Ovary (tissue), 9 donors: ENCODE results near the gene FBLN7. TPM values are rescaled to one million over a fixed set of nuclear protein-coding genes. Genes with fewer than 3 reads are reported as not detected.

ENCODE experiments used
- DNase-seq, 5 donors: peaks; one replicate each; pipeline ENCODE4 v3.0.0-alpha.2; 2019 to 2020
- H3K27ac ChIP-seq, 2 donors: fragments of 200-600 bp; one replicate each; pipeline versions ENCODE4 v1.5.1 to v1.8.0; 2019 to 2022
- H3K27me3 ChIP-seq: fragments of 200-600 bp; one replicate; pipeline ENCODE4 v1.8.0; 2022
- H3K36me3 ChIP-seq: fragments of 200-600 bp; sonication (generic); one replicate; pipeline ENCODE4 v1.5.1; 2019
- H3K4me1 ChIP-seq: one replicate; pipeline ENCODE4 v1.8.1; 2013; ENCODE audit warnings: mild to moderate bottlenecking, moderate library complexity; ENCODE audit not compliant: insufficient read depth
- H3K4me3 ChIP-seq: fragments of 200-600 bp; sonication (generic); one replicate; pipeline ENCODE4 v1.5.1; 2017
- H3K9me3 ChIP-seq, 2 donors: fragments of 200-600 bp in 1 of 2; sonication (generic) in 1 of 2; one replicate each; pipeline versions ENCODE4 v1.5.1 to v1.8.1; 2013 to 2019; ENCODE audit warnings: mild to moderate bottlenecking in 1 of 2, moderate library complexity in 1 of 2
- EP300 ChIP-seq: sonication (generic); formaldehyde crosslinking; IDR thresholded peaks from one replicate; pipeline ENCODE4 v1.6.1; 2017; ENCODE audit warnings: antibody characterized with exemption
- POLR2A ChIP-seq: fragments of 450-650 bp; IDR thresholded peaks from one replicate; pipeline ENCODE4 v1.6.1; 2017; ENCODE audit warnings: antibody characterized with exemption, mild to moderate bottlenecking, moderate library complexity
- WGBS, 3 donors: extraction: QIAGEN DNeasy Blood & Tissue Kit in 1 of 3; methylation state at CpG; one replicate each; pipeline versions ENCODE4 v1.1.5 to v1.1.7; 2013 to 2017; 5-methylcytosine and 5-hydroxymethylcytosine counted together
- intact Hi-C, 4 donors: fragments of 100-400 bp; cut with DNase I; formaldehyde crosslinking; loops; one replicate each; pipeline versions ENCODE4 v1.11.0 to v1.15.1; 2022 to 2023
- polyA plus RNA-seq, 2 donors: library from polyadenylated mRNA; stranded (reverse); fragments of 200-250 nt in 1 of 2; fragments of 350-450 nt in 1 of 2; fragmentation: Illumina TruSeq in 1 of 2; extraction: RNeasy Lipid Tissue Mini Kit (QIAGEN cat#74804) in 1 of 2; gene quantifications; one replicate each; pipeline ENCODE4 v1.2.3, GENCODE V29; 2013 to 2014
- total RNA-seq, 7 donors: library from RNA; depleted of rRNA in 2 of 7; stranded (reverse); fragments of >200 nt in 2 of 7; fragmentation: NEBNext Ultra II Directional in 3 of 7; extraction: Animal tissue kit (Norgen Biotek cat#: 25700) in 3 of 7; gene quantifications; one replicate each; pipeline versions ENCODE4 v1.1.0 to v1.2.4, GENCODE V29; 2016 to 2023
- TF ChIP-seq, protein P1 (sequence below), 3 donors: fragments of 450-650 bp in 2 of 3; fragments of 200-600 bp in 1 of 3; IDR thresholded peaks; one replicate each; pipeline versions ENCODE4 v1.5.1 to v1.8.0; 2016 to 2022; ENCODE audit warnings: antibody characterized with exemption in 3 of 3, mild to moderate bottlenecking in 1 of 3
- donor health status: DM: no; HTN: no; CAD: no; lungs with moderate emphysema.
- donor health status: DM: no; HTN: no; CAD: no.
- donor health status: Bipolar disorder and iron deficiency.
- donor health status: DM: yes; HTN: yes; CAD: no.
- donor health status: DM: no; HTN: no; CAD: no.
- donor health status: DM: yes; HTN: yes; CAD: no.

FBLN7 gene
- total and polyA plus RNA-seq, 9 donors: 0.18 to 5.0 (median 1.3) TPM

DNA sequence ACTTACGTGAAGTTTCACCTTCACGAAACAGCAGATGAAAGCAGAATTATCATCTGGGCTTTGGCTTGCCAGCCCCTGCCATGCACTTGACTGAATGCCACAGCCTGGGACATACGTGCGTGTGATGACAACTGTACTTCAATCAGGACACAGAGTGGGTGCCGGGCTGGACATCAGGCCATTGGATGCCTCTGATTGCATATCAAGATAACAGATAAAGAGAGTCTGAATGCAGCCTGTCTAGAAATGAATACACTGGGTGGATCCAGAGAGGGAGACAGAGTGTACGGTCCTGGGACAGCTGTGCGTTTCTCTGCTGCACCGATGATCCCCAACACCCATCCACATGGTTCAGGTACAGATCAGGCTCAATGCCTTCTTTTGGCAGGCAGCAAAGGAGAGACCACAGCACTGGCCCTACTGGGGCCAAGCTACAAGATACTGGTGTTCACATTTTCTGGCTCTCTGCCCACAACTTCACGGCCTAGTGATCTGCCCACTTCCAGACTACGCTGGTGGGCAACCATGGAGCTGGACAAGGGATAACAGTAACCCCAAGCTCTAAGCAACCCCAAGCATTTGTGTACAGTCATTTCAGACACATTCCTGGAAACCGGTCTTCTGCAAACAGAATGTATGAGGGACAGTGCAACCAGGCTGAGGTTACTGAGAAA lies 35.6 kb downstream of the FBLN7 start:
- no peaks in the 10 kb centered on the region for H3K4me1 ChIP-seq
- no peaks in the 10 kb centered on the region for H3K27me3 ChIP-seq
- TF ChIP-seq, protein P1, sequence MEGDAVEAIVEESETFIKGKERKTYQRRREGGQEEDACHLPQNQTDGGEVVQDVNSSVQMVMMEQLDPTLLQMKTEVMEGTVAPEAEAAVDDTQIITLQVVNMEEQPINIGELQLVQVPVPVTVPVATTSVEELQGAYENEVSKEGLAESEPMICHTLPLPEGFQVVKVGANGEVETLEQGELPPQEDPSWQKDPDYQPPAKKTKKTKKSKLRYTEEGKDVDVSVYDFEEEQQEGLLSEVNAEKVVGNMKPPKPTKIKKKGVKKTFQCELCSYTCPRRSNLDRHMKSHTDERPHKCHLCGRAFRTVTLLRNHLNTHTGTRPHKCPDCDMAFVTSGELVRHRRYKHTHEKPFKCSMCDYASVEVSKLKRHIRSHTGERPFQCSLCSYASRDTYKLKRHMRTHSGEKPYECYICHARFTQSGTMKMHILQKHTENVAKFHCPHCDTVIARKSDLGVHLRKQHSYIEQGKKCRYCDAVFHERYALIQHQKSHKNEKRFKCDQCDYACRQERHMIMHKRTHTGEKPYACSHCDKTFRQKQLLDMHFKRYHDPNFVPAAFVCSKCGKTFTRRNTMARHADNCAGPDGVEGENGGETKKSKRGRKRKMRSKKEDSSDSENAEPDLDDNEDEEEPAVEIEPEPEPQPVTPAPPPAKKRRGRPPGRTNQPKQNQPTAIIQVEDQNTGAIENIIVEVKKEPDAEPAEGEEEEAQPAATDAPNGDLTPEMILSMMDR (IDR thresholded peaks at IDR 0.05): no peak
- no peak for DNase-seq
- intact Hi-C loops: no loop called here
- no peaks in the 10 kb centered on the region for H3K36me3 ChIP-seq
- no peaks in the 10 kb centered on the region for H3K9me3 ChIP-seq
- 88 to 93% (median 88%) methylated on average over 11 of the region's 11 CpGs for WGBS, 3 donors
- no peak overlapping the region for H3K27ac ChIP-seq
- no peak overlapping the region for H3K4me3 ChIP-seq

DNA sequence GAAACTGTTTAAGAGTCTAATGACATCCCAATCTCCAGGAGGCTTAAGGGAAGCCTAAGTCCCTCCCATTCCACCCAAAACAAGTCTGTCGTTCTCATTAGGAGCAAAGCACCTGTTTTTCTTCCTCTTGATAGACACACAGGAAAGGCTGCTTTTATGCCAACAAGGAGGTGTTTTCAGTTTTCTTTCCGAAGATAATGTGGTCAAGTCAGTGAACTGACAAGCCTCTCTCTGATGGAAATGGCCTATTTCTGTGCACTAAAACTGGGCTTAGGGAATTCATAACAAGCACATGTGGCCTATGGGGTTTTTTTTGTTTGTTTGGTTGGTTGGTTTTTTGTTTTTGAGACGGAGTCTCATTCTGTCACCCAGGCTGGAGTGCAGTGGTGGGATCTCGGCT lies 36.2 kb downstream of the FBLN7 start:
- no peak for DNase-seq
- H3K27ac ChIP-seq: no peak overlapping the region
- TF ChIP-seq POLR2A: no peak
- WGBS, 3 donors: 70 to 73% (median 72%) methylated on average over 4 of the region's 4 CpGs
- no peaks in the 10 kb centered on the region for H3K36me3 ChIP-seq
- no peaks in the 10 kb centered on the region for H3K4me1 ChIP-seq
- intact Hi-C loops: no loop called here
- H3K4me3 ChIP-seq: no peak overlapping the region
- no peaks in the 10 kb centered on the region for H3K9me3 ChIP-seq
- no peaks in the 10 kb centered on the region for H3K27me3 ChIP-seq

DNA sequence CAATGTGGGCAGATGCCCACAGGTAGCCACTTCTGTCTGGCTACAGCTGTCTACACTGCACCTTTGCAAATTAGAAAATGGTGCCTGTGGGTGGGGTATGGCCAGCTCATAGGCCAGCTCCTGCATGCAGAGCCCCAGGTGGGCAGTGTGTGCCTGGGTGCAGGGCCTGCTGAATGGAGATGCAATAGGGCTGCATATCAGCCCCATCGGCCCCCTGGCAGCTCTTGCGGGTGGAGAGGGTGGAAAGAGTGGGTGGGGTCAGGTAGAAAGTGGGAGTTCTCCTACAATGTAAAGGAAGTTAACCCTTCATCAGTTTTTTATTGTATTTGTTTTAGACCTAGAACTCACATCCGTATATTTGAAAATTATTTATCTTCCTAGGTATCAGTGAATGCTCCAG lies 37.1 kb downstream of the FBLN7 start:
- no peak for DNase-seq
- TF ChIP-seq POLR2A (no peak), EP300 (no peak)
- TF ChIP-seq, protein P1 (IDR thresholded peaks at IDR 0.05): no peak
- Histone ChIP-seq H3K27ac (no peak overlapping the region), H3K36me3 (no peaks in the 10 kb centered on the region), H3K4me3 (no peak overlapping the region), H3K4me1 (no peaks in the 10 kb centered on the region), H3K9me3 (no peaks in the 10 kb centered on the region), H3K27me3 (no peaks in the 10 kb centered on the region)
- WGBS, 3 donors: 82 to 87% (median 85%) methylated on average over 3 of the region's 3 CpGs
- intact Hi-C loops: no loop called here

DNA sequence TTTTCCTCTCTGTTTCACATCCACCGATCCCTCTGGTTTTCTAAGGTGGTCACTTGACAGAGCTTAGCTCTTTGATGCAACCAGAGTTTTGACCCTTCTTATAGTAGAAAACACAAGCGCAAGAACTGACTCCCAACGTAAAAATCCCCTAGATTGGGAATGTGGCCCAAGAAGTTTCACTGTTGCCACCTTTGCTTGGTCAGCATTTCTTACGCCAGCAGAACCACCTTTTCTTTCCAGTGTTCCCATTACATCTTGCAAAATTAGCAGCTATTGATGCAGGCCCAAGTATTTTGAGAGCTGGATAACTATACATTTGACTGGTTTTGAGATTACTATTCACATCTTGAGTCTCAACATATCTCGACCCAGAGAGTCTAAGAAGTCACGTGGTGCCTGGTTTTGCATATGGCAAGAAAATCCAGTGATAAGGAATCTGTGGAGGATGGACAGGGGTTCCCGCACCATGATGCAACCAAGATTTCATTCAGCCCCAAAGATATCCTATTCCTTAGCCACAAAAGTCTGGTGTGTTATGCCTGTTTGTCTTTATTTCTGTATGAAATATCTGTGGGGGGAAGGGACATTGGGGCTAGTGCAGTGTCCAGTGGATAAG lies 37.9 kb downstream of the FBLN7 start:
- intact Hi-C loops: no loop called here
- DNase-seq: no peak
- no peaks in the 10 kb centered on the region for H3K27me3 ChIP-seq
- TF ChIP-seq, protein P1 (IDR thresholded peaks at IDR 0.05): no peak
- 93 to 94% (median 94%) methylated on average over 7 of the region's 7 CpGs for WGBS, 3 donors
- no peak overlapping the region for H3K4me3 ChIP-seq
- no peaks in the 10 kb centered on the region for H3K36me3 ChIP-seq
- no peaks in the 10 kb centered on the region for H3K4me1 ChIP-seq
- H3K9me3 ChIP-seq: no peaks in the 10 kb centered on the region
- no peak overlapping the region for H3K27ac ChIP-seq

DNA sequence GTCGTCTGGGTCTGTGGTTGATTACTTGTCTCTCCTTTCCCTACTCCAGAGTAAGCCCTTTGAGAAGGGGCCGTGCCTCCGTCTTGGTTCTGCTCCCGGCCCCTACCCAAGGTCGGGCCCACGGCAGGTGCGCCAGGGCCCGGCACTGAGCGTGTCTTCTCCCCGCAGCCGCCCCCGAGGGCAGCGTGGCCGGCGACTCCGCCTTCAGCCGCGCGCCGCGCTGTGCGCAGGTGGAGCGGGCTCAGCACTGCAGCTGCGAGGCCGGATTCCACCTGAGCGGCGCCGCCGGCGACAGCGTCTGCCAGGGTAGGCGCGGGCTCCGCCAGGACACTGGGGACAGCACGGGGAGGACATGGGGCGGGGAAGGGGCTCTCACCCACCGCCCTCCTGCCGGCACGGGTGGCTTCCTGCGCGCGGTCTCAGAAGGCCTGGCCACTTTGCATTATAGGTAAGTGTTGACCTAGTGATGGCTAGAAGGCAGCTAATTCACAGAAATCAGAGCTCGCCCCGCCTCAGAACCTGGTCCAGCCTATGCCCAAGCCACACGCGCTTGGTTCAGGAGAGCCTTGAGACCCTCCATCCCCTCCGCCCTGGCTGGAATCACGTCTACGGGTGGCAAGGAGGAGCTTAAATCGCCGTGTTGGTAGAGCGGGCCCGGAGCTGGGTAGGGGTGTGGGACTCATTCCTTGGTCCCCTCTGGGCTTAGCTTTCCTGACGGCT lies 43.5 kb downstream of the FBLN7 start:
- TF ChIP-seq, protein P1 (IDR thresholded peaks at IDR 0.05): no peak
- TF ChIP-seq EP300 (no peak), POLR2A (no peak)
- Histone ChIP-seq H3K4me1 (no peaks in the 10 kb centered on the region), H3K27ac (no peak overlapping the region), H3K4me3 (no peak overlapping the region), H3K9me3 (no peaks in the 10 kb centered on the region), H3K36me3 (no peaks in the 10 kb centered on the region), H3K27me3 (no peaks in the 10 kb centered on the region)
- intact Hi-C loops: no loop called here
- 12 to 19% (median 19%) methylated on average over 42 to 54 of the region's 54 CpGs for WGBS, 3 donors
- no peak for DNase-seq
